Head of caudate nucleus (tissue), 42 donors: Measurements from ENCODE around the gene TSPAN7.

Source experiments
- DNase-seq, 42 donors: peaks; one replicate each; pipeline versions ENCODE4 v3.0.0 to v3.0.0-alpha.2; 2020 to 2021; ENCODE audit warnings: mixed read lengths in 7 of 42
- intact Hi-C: fragments of 100-400 bp; cut with DNase I; formaldehyde crosslinking; loops from one replicate; pipeline ENCODE4 v1.15.0; 2022

The TSPAN7 gene

GRCh38 chrX:38636949-38637819, 75.8 kb downstream of the TSPAN7 start:
- intact Hi-C loops = no loop called here

DNA sequence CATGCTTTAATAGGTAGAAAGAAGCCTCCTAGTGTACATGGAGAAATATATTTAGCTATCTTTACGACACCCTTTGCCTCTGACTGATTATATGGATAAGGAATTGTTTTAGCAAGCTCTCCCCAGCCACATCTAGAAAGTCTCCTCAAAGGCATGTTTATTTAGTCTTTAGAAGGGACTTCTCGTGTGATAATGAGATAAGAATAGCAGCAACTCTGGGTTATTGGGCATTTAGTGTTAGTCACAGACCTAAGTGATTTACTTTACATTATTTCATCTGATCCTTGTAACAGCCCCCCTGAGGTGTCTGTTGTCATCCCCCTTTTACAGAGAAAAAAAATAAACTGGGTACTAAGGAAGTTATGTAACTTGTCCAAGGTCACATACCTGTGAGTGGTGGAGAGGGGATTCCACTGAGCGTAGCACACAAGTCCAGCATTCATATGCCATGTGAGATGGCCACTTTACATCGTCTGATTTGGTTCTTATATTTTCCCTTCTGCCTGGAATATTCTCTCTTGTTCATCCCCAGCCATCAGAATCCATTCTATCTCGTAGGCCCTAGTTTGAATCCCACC, 77.7 kb downstream of the TSPAN7 start:
- intact Hi-C loops = no loop called here
- no peak for DNase-seq

More at GRCh38 chrX:38636949-38637819, 75.8 kb downstream of the TSPAN7 start:
- DNase-seq = peak in 12 of 42 donors; percentile 1 to 53 (median 10)

- intact Hi-C loops = no loop called here
- no peak for DNase-seq
Observed at GRCh38 chrX:38639730-38640129, 78.4 kb downstream of the TSPAN7 start.

GRCh38 chrX:38641197-38641596, 79.9 kb downstream of the TSPAN7 start:
- no peak for DNase-seq
- intact Hi-C loops = no loop called here

DNA sequence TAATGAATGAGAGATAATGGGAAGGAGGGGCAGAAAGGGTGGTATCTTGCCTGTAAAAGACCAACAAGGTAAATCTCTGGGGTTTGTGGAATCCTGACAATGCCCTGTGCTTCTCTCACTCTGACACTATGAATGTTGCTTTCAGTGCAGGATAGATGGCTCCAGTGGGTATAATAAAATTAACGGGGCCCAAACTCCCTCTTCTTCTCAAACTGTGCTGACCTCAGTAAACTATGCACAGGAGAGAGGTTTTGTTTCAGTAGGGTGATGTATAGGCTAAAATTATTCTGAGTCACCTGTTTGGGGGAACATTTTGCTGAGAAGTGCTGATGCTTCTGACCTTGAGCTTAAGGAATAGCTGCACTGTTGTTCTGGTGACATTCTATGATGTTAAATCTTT, 82.6 kb downstream of the TSPAN7 start:
- DNase-seq = no peak
- intact Hi-C loops = no loop called here

DNA sequence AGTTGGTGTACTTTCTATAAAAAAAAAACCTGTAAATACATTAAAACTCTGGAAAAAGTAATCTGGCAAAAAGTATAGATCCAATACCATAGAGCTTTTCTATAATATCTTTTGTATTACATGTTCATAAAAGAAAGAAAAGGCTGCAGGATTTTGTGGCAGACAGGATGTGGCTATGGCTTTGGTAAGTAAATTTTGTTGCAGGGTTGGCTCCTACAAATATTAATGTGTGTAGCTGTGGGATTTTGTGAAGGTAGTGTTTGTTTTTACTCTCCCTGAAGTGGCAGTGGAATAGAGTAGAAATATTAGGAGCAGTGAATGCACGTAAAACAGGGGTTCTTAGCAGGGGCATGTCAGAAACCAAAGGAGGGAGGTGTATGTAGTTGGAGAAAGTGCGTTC, 84.8 kb downstream of the TSPAN7 start:
- intact Hi-C loops = no loop called here
- DNase-seq = no peak

- intact Hi-C loops = no loop called here
- DNase-seq = no peak
Observed at GRCh38 chrX:38649221-38649620, 87.9 kb downstream of the TSPAN7 start.

- no peak for DNase-seq
- intact Hi-C loops = no loop called here
Observed at GRCh38 chrX:38649674-38650647, 88.6 kb downstream of the TSPAN7 start.

GRCh38 chrX:38651625-38652601, 90.6 kb downstream of the TSPAN7 start:
- DNase-seq = no peak
- intact Hi-C loops = no loop called here

GRCh38 chrX:38652934-38653442, 91.6 kb downstream of the TSPAN7 start:
- intact Hi-C loops = no loop called here
- no peak for DNase-seq

- intact Hi-C loops = no loop called here
Observed at GRCh38 chrX:38654302-38654701, 93.0 kb downstream of the TSPAN7 start.

GRCh38 chrX:38656350-38656915, 95.1 kb downstream of the TSPAN7 start:
- no peak for DNase-seq
- intact Hi-C loops = no loop called here

More at GRCh38 chrX:38654302-38654701, 93.0 kb downstream of the TSPAN7 start:
- peak in 9 of 42 donors; percentile 10 to 56 (median 17) for DNase-seq

GRCh38 chrX:38657562-38657961, 96.2 kb downstream of the TSPAN7 start:
- intact Hi-C loops = no loop called here

DNA sequence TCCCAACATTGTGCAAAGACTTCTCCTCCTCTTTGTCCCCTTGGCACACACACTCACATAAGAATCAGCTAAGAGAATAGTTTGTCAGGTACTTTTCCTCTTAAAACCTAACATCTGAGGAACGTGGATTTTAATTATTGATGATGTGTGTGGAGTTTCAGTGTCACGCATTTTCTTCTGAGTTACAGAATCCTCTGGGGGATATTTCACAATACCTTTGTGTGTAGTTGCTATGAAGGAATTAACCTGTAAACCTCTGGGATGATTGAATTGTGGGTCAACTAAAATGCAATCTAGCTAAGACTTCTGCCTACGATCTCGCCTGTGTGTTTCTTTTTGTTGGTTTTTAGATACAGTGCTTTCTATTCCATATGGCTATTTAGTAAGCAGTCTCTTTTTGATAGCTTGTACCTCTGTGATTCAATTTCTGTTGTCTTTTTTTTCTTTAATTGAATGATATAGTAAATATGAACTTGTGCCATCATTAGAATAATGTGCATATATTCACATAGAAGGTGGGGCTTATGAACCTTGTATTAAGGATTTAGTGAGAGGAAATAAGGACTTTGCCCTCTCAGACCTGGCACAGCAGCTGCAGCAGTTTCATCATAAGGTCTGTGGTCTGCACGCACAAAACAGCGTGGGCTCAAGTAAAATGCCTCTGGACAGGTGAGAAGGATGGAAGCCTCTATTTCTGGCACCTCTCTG, 99.2 kb downstream of the TSPAN7 start:
- intact Hi-C loops = no loop called here
- no peak for DNase-seq

More at GRCh38 chrX:38657562-38657961, 96.2 kb downstream of the TSPAN7 start:
- DNase-seq = no peak

- DNase-seq = no peak
- intact Hi-C loops = no loop called here
Observed at GRCh38 chrX:38661103-38661441, 99.7 kb downstream of the TSPAN7 start.

GRCh38 chrX:38661561-38661960, 100.2 kb downstream of the TSPAN7 start:
- no peak for DNase-seq
- intact Hi-C loops = no loop called here

DNA sequence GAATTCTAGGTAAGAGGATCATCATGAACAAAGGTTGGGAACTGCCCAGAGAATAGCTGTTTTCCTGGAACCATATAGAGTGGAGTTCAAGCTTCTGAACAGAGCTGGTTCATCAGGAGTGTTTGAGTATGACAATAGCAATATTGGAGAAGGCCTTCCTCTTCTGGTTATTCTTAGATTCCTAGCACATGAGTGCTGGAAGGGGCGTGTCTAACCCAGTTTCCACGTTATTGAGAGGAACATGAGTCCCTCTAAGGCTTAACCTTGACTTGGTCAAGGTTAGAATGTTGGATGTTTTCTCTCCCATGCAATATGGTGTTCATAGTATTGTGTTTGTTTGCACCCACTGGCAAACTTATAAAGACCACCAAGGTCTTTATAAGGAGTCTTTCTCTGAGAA, 101.3 kb downstream of the TSPAN7 start:
- no peak for DNase-seq
- intact Hi-C loops = no loop called here
